ACC112 (cell line): ENCODE measurements around the gene KMT2E.
"Not testable (repeated sequence)": the region's sequence is repeated elsewhere in the genome, so short reads cannot be mapped to it uniquely, and the experiment has no call there.

Source experiments
- H2AFZ ChIP-seq: fragments of 200-600 bp; sonication (generic); one replicate; pipeline ENCODE4 v1.6.0; 2017; ENCODE audit warnings: antibody characterized with exemption, low read length; ENCODE audit not compliant: unreplicated experiment
- H3K27ac ChIP-seq: fragments of 200-600 bp; sonication (generic); 2 replicates; pipeline ENCODE4 v1.5.1; 2014; ENCODE audit warnings: low read depth, mild to moderate bottlenecking, antibody characterized with exemption, low read length, moderate library complexity
- H3K27me3 ChIP-seq: fragments of 200-600 bp; sonication (generic); 2 replicates; pipeline ENCODE4 v1.6.1; 2014; ENCODE audit warnings: mild to moderate bottlenecking, antibody characterized with exemption, low read length, moderate library complexity, mixed read lengths; ENCODE audit not compliant: insufficient read depth
- H3K36me3 ChIP-seq: fragments of 200-600 bp; sonication (generic); 2 replicates; pipeline ENCODE4 v1.6.1; 2016; ENCODE audit warnings: mild to moderate bottlenecking, antibody characterized with exemption, low read length, moderate library complexity, mixed read lengths; ENCODE audit not compliant: insufficient read depth
- H3K4me1 ChIP-seq: fragments of 200-600 bp; sonication (generic); one replicate; pipeline ENCODE4 v1.6.1; 2016; ENCODE audit warnings: low read length, mixed read lengths; ENCODE audit not compliant: insufficient read depth, unreplicated experiment, control insufficient read depth
- H3K4me3 ChIP-seq: fragments of 200-600 bp; sonication (generic); 2 replicates; pipeline ENCODE4 v1.5.1; 2014; ENCODE audit warnings: mild to moderate bottlenecking, low read depth, low read length
- H3K79me2 ChIP-seq: fragments of 200-600 bp; sonication (generic); one replicate; pipeline ENCODE4 v1.6.0; 2016; ENCODE audit warnings: low read length; ENCODE audit not compliant: control insufficient read depth, unreplicated experiment, insufficient read depth

KMT2E gene

DNA sequence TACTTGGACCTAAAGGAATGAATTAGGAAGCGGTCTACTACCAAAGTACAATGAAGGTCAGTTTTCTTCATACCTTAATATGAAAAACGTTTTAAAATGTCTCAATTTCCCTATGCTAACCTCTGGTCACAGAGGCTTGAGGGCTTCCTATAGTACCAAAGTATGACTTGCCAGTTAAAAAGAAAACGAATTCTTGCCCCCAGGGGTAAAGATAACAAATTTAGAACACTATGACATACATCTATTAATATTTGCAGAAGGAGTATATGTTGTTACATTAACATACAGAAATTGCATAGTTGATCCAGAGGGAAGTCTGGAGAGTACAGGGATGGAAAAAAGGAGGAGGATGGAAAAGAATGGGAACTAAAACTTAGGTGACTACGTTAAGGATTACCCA, 13.8 kb upstream of the KMT2E start:
- Histone ChIP-seq H3K27ac (no peak overlapping the region), H2AFZ (no peak overlapping the region), H3K79me2 (peaks cover 98% of the 10 kb centered on the region), H3K4me3 (no peak overlapping the region), H3K36me3 (peaks cover 19% of the 10 kb centered on the region; the same call in 1 of the 2 replicates), H3K27me3 (no peaks in the 10 kb centered on the region), H3K4me1 (peaks cover 70% of the 10 kb centered on the region)

- Histone ChIP-seq H2AFZ (no peak overlapping the region), H3K27ac (no peak overlapping the region), H3K4me3 (no peak overlapping the region), H3K27me3 (no peaks in the 10 kb centered on the region), H3K79me2 (peaks cover 98% of the 10 kb centered on the region), H3K36me3 (peaks cover 16% of the 10 kb centered on the region; the same call in 1 of the 2 replicates), H3K4me1 (peaks cover 63% of the 10 kb centered on the region)
These were observed 13.1 kb upstream of the KMT2E start for GRCh38 chr7:105000927-105001336.

- H3K79me2 ChIP-seq: peaks cover 98% of the 10 kb centered on the region
- no peak overlapping the region for H2AFZ ChIP-seq
- H3K27ac ChIP-seq: no peak overlapping the region
- no peak overlapping the region for H3K4me3 ChIP-seq
- peaks cover 12% of the 10 kb centered on the region; the same call in 1 of the 2 replicates for H3K36me3 ChIP-seq
- no peaks in the 10 kb centered on the region for H3K27me3 ChIP-seq
- peaks cover 62% of the 10 kb centered on the region for H3K4me1 ChIP-seq
These were observed 12.3 kb upstream of the KMT2E start for GRCh38 chr7:105001652-105002184.

- Histone ChIP-seq H3K4me1 (peaks cover 71% of the 10 kb centered on the region), H3K79me2 (peaks cover 98% of the 10 kb centered on the region), H3K4me3 (peak overlapping the region; percentile 52), H3K27me3 (no peaks in the 10 kb centered on the region), H3K27ac (peak overlapping the region; percentile 83), H3K36me3 (peaks cover 12% of the 10 kb centered on the region; the same call in 1 of the 2 replicates), H2AFZ (no peak overlapping the region)
These were observed 10.7 kb upstream of the KMT2E start for GRCh38 chr7:105003275-105003674.

DNA sequence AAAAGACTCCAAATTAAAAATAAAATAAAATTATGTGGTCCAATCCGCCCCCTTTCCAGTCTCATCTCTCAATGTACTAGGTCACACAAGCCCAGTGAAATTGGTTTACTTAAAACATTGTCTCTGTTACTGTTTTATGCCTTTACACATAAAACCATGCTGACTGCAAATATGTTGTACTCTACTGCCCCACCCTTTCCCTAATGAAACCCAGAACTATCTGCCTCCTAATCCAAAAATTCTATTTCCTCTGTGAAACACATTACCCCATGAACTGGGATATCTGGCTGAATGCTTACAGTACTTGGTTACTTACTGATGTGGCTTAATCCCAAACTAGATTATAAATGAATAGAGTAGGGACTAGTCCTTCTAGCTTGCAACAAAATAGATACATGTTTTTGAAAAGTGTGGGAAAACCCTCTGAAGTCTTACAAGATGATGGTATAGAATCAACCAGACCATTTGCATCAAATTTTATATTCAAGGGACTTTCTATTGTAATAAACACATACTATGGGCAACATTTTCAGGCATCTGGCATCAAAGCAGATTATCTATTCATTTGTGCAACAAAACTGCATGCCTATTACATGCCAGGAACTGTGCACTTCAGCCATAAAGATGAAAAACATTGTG, 10.0 kb upstream of the KMT2E start:
- H2AFZ ChIP-seq: no peak overlapping the region
- peaks cover 12% of the 10 kb centered on the region; the same call in 1 of the 2 replicates for H3K36me3 ChIP-seq
- no peaks in the 10 kb centered on the region for H3K27me3 ChIP-seq
- H3K27ac ChIP-seq: peak overlapping the region; percentile 83
- H3K79me2 ChIP-seq: peaks cover 98% of the 10 kb centered on the region
- peak overlapping the region; percentile 52 for H3K4me3 ChIP-seq
- peaks cover 72% of the 10 kb centered on the region for H3K4me1 ChIP-seq

DNA sequence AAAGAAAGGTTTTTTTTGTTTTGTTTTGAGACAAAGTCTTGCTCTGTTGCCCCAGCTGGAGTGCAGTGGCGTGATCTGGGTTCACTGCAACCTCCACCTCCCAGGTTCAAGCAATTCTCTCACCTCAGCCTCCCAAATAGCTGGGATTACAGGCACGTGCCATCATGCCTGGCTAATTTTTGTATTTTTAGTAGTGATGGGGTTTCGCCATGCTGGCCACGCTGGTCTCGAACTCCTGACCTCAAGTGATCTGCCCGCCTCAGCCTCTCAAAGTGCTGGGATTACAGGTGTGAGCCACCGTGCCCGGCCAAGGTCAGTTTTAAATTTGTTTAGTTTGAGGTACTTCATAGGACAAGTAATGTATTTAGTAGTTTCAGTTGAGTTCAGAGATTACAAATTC, 9.0 kb upstream of the KMT2E start:
- H3K27me3 ChIP-seq, H3K4me3 ChIP-seq, H2AFZ ChIP-seq: not testable (repeated sequence)
- Histone ChIP-seq H3K79me2 (peaks cover 98% of the 10 kb centered on the region), H3K4me1 (peaks cover 68% of the 10 kb centered on the region), H3K27ac (peak overlapping the region; percentile 83; the same call in 1 of the 2 replicates), H3K36me3 (peaks cover 13% of the 10 kb centered on the region; the same call in 1 of the 2 replicates)

- not testable (repeated sequence) for H3K4me3 ChIP-seq, H2AFZ ChIP-seq, H3K27me3 ChIP-seq
- H3K27ac ChIP-seq: 0 out of 2 replicates have a peak overlapping the region, but pooled peaks have one; percentile 83
- H3K4me1 ChIP-seq: peaks cover 63% of the 10 kb centered on the region
- H3K79me2 ChIP-seq: peaks cover 98% of the 10 kb centered on the region
- H3K36me3 ChIP-seq: peaks cover 18% of the 10 kb centered on the region; the same call in 1 of the 2 replicates
These were observed 8.5 kb upstream of the KMT2E start for GRCh38 chr7:105005486-105005885.

DNA sequence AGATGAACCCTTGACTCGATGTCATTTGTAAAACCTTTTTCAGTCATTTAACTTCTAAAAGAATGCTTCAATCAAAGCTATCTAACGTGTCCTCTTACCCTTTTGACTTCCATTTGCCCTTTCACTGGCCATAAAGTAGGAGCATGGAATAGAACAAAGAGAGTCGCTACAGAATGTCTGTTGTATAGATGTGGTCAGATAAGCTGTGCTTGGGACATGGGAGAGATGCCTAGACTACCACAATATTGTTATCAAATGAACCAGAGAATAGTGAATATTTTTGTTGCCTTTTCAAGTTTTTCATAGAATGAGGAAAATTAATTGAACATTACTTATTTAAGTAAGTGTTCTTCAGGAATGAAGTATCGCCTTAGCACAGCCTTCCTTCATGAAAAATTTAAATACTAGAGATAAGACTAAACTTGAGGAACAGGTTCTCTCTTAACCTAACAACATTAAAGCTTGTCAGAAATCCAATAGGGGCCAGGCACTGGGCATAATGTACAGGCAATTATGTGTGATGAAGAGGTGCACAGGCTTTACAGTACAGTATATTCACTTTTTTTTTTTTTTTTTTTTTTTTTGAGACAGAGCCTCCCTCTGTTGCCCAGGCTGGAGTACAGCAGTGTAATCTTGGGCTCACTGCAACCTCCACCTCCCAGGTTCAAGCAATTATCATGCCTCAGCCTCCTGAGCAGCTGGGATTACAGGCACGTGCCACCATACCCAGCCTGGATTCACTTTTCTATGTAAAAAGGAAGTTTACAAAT, 7.5 kb upstream of the KMT2E start:
- Histone ChIP-seq H3K36me3 (peaks cover 20% of the 10 kb centered on the region; the same call in 1 of the 2 replicates), H3K4me1 (peaks cover 53% of the 10 kb centered on the region), H3K27ac (peak overlapping the region; percentile 32), H3K4me3 (no peak overlapping the region), H3K79me2 (peaks cover 98% of the 10 kb centered on the region), H3K27me3 (no peaks in the 10 kb centered on the region), H2AFZ (no peak overlapping the region)

GRCh38 chr7:105007298-105007697, 6.7 kb upstream of the KMT2E start:
- Histone ChIP-seq H3K36me3 (peaks cover 13% of the 10 kb centered on the region), H3K4me1 (peaks cover 47% of the 10 kb centered on the region), H3K79me2 (peaks cover 98% of the 10 kb centered on the region), H3K4me3 (no peak overlapping the region), H3K27me3 (no peaks in the 10 kb centered on the region), H2AFZ (no peak overlapping the region), H3K27ac (peak overlapping the region; percentile 10; the same call in 1 of the 2 replicates)

- Histone ChIP-seq H3K27me3 (no peaks in the 10 kb centered on the region), H3K4me3 (peak overlapping the region; percentile 82), H3K36me3 (peaks cover 10% of the 10 kb centered on the region; the same call in 1 of the 2 replicates), H3K27ac (peak overlapping the region; percentile 99), H3K79me2 (peaks cover 88% of the 10 kb centered on the region), H3K4me1 (peaks cover 28% of the 10 kb centered on the region), H2AFZ (no peak overlapping the region)
These were observed 4.1 kb upstream of the KMT2E start for GRCh38 chr7:105009667-105010503.
